Measurements from ENCODE around the gene PACRG.

GRCh38 chr6:162964488-162965140, 236.8 kb downstream of the PACRG start:
- TF ChIP-seq GATA2 (IDR thresholded peaks at IDR 0.05; ENCODE audit: low read depth, low read length) (no peak), GATA3 (IDR thresholded peaks at IDR 0.05; ENCODE audit: low read depth, low read length) (no peak)
